ENCODE data around the gene PHYHD1. TPM values are rescaled to one million over a fixed set of nuclear protein-coding genes. Genes with fewer than 3 reads are reported as not detected.

PHYHD1 gene
- total RNA-seq, 1 donor from 2014 or later: 3.4 TPM

- Mint-ChIP-seq H3K36me3 (ENCODE audit: low read depth) (peaks cover 23% of the 10 kb centered on the region), H3K4me1 (ENCODE audit: low read depth) (peaks cover 51% of the 10 kb centered on the region), H3K27me3 (ENCODE audit: low read depth) (no peaks in the 10 kb centered on the region), H3K27ac (ENCODE audit: unreplicated experiment) (peak overlapping the region; percentile 57), H3K4me3 (ENCODE audit: unreplicated experiment) (no peak overlapping the region), H3K9me3 (ENCODE audit: low read depth) (no peaks in the 10 kb centered on the region)
- no peak for DNase-seq (ENCODE audit: low spot score)
- TF ChIP-seq CTCF (IDR thresholded peaks at IDR 0.05): no peak
Measured at GRCh38 chr9:128917151-128917849, 3.5 kb upstream of the PHYHD1 start.

GRCh38 chr9:128918921-128919320, 1.9 kb upstream of the PHYHD1 start:
- Mint-ChIP-seq H3K4me1 (ENCODE audit: low read depth) (peaks cover 37% of the 10 kb centered on the region), H3K9me3 (ENCODE audit: low read depth) (no peaks in the 10 kb centered on the region), H3K27me3 (ENCODE audit: low read depth) (no peaks in the 10 kb centered on the region), H3K27ac (ENCODE audit: unreplicated experiment) (no peak overlapping the region), H3K4me3 (ENCODE audit: unreplicated experiment) (no peak overlapping the region), H3K36me3 (ENCODE audit: low read depth) (peaks cover 16% of the 10 kb centered on the region)
- no peak for TF ChIP-seq CTCF (IDR thresholded peaks at IDR 0.05)
- no peak for DNase-seq (ENCODE audit: low spot score)

- H3K9me3 Mint-ChIP-seq (ENCODE audit: low read depth): no peaks in the 10 kb centered on the region
- no peak for TF ChIP-seq CTCF (IDR thresholded peaks at IDR 0.05)
- peaks cover 16% of the 10 kb centered on the region for H3K36me3 Mint-ChIP-seq (ENCODE audit: low read depth)
- H3K27ac Mint-ChIP-seq (ENCODE audit: unreplicated experiment): no peak overlapping the region
- no peaks in the 10 kb centered on the region for H3K27me3 Mint-ChIP-seq (ENCODE audit: low read depth)
- H3K4me3 Mint-ChIP-seq (ENCODE audit: unreplicated experiment): no peak overlapping the region
- DNase-seq (ENCODE audit: low spot score): no peak
- peaks cover 37% of the 10 kb centered on the region for H3K4me1 Mint-ChIP-seq (ENCODE audit: low read depth)
Measured at GRCh38 chr9:128919402-128920089, 1.2 kb upstream of the PHYHD1 start.

- peaks cover 24% of the 10 kb centered on the region for H3K4me1 Mint-ChIP-seq (ENCODE audit: low read depth)
- peak overlapping the region; percentile 66 for H3K4me3 Mint-ChIP-seq (ENCODE audit: unreplicated experiment)
- H3K27me3 Mint-ChIP-seq (ENCODE audit: low read depth): no peaks in the 10 kb centered on the region
- peaks cover 9% of the 10 kb centered on the region for H3K36me3 Mint-ChIP-seq (ENCODE audit: low read depth)
- H3K9me3 Mint-ChIP-seq (ENCODE audit: low read depth): no peaks in the 10 kb centered on the region
- no peak for DNase-seq (ENCODE audit: low spot score)
- H3K27ac Mint-ChIP-seq (ENCODE audit: unreplicated experiment): peak overlapping the region; percentile 79
- peak; percentile 16 for TF ChIP-seq CTCF (IDR thresholded peaks at IDR 0.05)
Measured at GRCh38 chr9:128921881-128922763, 1.3 kb downstream of the PHYHD1 start.

GRCh38 chr9:128923493-128923883, 2.7 kb downstream of the PHYHD1 start:
- Mint-ChIP-seq H3K4me1 (ENCODE audit: low read depth) (peaks cover 23% of the 10 kb centered on the region), H3K27ac (ENCODE audit: unreplicated experiment) (no peak overlapping the region), H3K36me3 (ENCODE audit: low read depth) (no peaks in the 10 kb centered on the region), H3K27me3 (ENCODE audit: low read depth) (no peaks in the 10 kb centered on the region), H3K9me3 (ENCODE audit: low read depth) (no peaks in the 10 kb centered on the region), H3K4me3 (ENCODE audit: unreplicated experiment) (no peak overlapping the region)
- DNase-seq (ENCODE audit: low spot score): no peak
- no peak for TF ChIP-seq CTCF (IDR thresholded peaks at IDR 0.05)
